GM18867 (cell line): ENCODE results near the gene DEPDC5.

Experiments used
- ATAC-seq: cut with Tn5 transposase; IDR thresholded peaks from one replicate; pipeline ENCODE4 v1.9.1; 2021; ENCODE audit warnings: mild to moderate bottlenecking, moderate library complexity; ENCODE audit not compliant: unreplicated experiment

DEPDC5 gene

DNA sequence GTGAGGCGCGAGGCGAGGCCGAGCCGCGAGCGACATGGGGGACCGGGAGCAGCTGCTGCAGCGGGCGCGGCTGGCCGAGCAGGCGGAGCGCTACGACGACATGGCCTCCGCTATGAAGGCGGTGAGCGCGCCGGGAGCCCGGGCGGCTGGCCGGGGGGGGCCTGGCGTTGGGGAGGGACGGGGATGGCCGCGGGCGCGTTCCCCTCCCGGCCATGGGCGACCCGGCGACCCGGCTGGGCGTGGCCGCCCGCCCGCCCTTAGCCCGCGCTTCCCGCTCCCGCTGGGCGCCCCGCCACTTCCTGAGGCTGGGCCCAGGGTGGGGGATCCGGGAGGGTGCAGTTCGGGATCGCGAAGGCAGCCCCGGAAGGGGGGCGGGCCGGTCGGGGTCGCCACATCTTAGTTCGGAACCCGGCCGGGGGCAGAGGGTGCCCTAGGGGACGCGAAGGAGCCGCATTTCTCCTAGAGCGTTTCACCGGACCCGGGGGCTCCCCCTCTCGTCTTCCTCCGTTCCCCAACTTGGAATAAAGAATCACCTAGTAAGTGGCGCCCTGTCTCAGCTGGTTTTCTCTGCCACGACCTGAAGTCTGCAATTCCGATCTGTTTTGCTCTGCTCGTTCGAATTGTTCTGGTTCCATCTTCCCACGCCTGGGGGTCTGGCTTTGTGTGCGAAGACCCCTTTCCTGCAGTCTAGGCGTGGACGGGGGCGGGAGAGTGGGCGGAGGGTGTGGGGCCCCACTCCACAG is 191.1 kb downstream of the DEPDC5 start:
- ATAC-seq, result peak; percentile 19

DNA sequence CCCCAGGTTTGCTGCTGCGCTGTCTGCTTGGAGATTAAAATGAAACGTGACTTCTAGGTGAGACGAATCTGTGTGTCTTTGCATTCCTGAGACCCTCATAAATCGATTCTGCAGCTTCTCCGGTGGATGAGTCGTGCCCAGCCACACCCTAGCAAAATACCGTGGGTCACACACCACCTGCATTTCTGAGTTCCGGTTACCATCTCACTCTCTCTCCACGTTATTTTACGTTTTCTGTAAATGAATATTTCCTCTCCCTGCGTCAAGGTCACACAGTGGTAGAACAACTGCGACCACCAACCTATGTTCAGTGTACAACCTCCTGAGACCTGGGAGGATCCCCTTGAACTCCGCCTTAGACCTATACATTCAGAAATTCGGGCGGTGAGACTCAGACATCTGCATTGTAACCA is 191.6 kb downstream of the DEPDC5 start:
- ATAC-seq, result no peak

DNA sequence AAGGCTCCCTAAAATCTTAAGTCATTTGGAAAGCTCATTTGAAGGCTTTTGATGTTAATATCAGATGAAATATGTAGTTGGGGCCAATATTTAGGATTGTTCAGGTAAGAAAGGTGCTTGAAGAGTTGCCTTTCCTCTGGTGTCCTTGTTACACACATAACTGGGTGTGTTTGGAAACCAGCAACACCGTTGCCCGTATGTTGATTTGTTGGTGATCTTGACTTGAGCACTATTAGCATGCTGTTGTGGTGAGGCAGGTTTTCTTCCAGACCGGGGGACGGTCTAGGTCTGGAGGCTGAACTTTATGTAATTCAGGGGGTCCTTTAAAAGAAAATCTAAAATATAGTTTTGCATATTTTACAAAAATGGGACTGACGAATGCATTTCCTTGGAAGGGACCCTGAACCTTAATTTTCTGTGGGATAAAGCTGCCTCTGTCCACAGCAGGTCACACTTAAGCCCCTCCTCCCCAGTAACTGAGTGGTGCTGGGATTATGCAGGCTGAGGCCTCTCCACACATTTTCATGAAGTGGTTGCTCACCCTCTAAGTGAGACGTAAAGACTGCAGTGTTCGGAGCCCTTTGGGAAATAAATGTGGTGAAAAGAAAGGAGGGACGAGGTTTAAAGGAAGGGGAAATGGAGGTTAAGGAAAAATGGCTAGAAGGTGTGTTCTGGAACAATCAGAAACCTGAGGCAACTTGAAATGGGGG is 192.3 kb downstream of the DEPDC5 start:
- no peak for ATAC-seq

DNA sequence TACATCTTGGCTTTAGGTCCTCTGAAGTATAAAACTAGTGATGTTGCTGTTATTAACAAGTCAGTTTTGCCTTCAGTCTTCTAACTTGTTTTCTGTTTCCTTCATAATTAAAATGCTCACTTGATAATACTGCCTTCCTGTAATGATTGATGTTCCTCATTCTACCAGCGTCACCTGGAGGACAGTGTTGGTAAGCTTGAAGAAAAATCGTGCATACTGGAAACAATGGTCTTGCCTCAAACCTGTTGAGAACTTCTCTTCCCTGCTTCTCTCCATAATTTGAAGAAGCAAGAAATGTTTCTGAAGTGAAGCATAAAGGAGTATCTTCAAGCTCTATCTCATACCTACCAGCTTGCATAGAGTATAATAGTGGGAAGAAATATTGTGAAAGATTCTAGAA is 193.5 kb downstream of the DEPDC5 start:
- ATAC-seq, result no peak

DNA sequence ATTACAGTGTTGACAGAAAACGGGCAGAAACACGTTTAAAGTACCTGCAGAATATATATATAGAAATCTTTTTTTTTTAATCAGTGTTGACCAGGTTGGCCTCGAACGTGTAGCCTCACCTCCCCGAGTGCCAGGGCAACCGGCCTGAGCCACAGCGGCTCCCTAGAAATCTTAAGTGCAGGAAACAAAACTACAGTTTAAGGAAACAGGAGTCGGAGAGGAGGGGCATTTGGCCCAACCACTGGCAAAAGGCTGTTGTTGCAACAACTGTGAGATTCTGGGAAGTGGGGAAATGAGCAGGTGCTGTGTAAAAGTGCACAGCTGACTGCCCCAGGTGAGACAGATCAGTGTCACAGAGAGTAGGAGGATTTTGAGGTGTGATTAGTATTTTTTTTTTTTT is 194.2 kb downstream of the DEPDC5 start:
- no peak for ATAC-seq

DNA sequence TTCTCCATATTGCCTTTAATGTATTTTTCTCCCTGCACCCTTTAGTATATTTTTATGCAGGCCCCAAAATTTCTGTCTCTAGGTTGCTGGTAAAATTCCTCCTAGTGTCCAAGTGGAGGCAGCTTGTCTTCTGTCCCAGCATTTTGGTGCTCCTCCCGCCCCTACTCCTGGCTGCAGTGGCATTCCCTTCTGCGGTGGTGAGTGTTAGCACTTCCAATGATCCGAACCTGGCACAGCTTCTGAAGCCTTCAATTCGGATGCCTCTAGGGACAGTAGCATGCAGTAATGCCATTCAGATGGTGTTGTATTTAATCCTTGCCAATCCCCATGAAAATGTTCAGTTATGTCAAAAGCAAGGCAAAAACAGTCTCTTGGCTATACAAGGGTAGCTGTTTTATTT is 196.4 kb downstream of the DEPDC5 start:
- no peak for ATAC-seq

DNA sequence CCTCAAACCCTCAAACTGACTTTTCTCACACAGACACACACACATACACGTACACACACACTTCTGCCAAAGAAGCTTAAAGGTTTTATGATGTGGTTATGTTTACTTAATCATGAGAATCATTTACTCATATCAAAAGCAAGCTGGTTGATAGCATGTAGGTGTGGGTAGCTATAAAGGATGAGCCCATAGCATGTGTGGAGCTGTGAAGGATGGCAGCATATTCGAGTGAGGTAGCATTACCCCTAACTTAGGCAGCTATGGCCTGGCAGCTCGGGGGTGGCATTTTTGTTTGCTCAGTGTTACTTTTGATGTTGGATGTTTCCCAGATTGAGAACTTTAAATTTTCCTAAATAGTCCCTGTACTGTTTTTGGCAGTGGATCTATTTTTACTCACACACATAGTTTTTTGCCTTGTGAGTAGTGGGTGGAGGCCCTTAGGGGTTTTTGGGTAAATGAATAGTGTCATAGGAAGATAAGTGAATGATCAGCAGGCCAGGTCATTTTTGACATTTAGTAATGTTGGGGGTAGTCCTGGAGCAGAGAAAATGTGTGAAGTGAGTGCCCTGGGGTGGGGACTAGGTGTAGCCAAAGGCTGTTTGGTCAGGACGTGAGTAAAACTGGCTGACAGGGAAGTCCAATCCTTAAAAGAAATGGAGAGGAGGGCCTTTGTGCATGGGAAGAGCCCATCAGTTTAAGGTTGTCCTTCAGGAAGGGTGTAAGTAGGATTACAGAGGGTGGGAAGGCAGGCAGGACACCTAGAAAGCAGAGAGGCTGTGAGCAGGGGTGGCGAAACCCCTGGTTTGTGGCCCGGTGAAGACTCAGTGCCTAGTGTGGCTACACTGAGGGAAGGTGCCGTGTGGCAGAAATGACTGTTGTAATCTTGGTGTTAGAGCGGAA is 197.6 kb downstream of the DEPDC5 start:
- ATAC-seq, result no peak

DNA sequence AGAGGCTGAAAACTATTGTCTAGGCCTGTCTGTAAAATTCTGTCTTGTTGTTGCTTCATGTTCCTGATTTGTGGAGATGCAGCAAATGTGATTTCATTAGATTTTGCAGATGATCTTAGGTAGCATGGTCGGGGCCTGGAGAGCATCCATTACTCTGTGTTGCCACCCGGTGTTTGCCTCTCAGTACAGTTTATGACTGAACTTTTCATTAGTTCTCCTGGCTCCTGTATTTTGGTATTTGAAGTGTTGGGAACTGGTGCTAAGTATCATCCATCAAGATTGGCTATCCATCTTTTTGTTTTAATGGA is 198.2 kb downstream of the DEPDC5 start:
- no peak for ATAC-seq

DNA sequence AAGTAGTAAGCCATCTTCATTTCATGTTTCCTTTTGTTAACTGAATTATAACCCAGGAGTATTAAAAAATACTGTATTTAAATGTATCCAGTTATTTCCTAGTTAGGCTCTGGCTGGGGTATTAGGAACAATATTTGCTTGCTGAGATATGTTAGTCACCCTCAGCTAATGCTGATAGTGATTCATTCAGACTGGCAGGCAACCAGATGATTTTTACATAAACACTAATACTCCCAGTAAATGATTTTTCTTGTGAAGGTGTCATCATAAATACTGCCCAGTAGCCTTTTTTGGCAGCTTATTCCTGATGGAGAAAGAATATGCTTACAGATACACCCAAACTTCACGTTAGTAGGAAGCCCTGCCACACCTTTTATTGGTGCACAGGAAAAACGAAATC is 198.7 kb downstream of the DEPDC5 start:
- no peak for ATAC-seq

DNA sequence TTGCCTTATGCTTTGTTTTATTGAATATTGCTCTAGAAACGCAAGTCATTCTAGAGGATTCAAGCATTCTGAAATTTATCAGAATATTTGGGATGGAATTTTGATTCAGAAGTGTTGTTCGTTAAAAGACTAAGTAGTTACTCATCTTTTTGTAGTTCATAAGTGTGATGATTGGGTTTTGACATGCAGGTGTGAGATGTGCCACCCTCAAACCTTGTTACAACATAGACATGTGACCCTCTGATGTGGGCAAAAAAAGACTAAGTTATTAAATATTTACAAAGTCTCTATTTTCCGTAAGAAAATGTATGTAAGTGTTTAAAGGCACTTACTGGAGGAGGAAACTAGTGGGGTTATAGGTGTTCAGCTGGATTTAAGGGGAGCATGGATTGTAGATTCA is 199.4 kb downstream of the DEPDC5 start:
- no peak for ATAC-seq

DNA sequence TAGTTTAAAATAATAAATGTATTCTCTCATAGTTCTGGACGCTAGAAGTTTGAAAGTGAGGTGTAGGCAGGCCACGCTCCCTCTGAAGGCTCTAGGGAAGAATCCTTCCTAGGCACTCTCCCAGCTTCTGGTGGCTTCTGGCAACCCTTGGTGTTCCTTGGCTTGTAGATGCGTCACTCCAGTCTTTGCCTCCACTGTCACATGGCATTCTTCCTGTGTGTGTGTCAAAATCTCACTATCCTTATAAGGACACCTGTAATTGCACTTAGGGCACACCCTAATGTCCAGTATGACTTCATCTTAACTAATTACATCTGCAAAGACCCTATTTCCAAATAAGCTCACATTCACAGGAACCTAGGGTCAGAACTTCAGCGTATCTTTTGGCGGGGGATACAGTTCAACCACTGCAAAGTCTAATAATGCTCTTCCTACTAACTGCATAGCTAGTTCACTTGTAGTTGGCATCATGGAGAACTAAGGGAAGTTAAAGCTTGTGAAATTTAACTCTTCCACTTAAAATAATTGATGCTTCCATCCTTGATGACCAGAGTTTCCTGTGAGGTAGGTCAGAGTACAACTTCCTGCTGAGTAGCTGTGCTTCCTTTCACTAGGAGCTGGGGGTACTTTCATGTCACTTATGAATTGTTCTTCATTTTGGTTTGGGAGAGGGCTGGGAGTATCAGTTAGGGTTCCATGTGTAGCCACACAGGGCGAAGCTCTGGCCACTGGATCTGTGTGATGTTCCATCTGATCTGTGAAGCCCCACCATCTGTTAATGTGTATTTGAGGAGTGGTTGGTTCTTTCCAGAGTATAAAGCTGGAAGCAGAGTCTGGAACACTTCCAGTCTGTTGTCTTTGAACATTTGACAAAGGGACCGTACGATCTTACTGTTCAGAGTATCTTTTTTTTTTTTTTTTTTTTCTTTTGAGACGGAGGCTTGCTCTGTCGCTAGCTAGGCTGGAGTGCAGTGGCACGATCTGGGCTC is 201.0 kb downstream of the DEPDC5 start:
- ATAC-seq, result no peak

DNA sequence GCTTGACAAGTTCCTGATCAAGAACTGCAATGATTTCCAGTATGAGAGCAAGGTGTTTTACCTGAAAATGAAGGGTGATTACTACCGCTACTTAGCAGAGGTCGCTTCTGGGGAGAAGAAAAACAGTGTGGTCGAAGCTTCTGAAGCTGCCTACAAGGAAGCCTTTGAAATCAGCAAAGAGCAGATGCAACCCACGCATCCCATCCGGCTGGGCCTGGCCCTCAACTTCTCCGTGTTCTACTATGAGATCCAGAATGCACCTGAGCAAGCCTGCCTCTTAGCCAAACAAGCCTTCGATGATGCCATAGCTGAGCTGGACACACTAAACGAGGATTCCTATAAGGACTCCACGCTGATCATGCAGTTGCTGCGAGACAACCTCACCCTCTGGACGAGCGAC is 202.5 kb downstream of the DEPDC5 start:
- no peak for ATAC-seq
